Aorta (tissue), 5 donors: ENCODE data around the gene PYM1. TPM values are rescaled to one million over a fixed set of nuclear protein-coding genes. Genes with fewer than 3 reads are reported as not detected.
A peak's percentile ranks its signal among the peaks of the same experiment; 100 is the strongest.
"Not testable (repeated sequence)": the region's sequence is repeated elsewhere in the genome, so short reads cannot be mapped to it uniquely, and the experiment has no call there.

ENCODE experiments used
- ATAC-seq: fragments of 200-7000 bp; cut with Tn5 transposase; one replicate; pipeline ENCODE4 v1.9.1; 2022; ENCODE audit warnings: moderate library complexity; ENCODE audit not compliant: low FRiP score
- DNase-seq, 2 donors: peaks; one replicate each; pipeline ENCODE4 v3.0.0-alpha.2; 2020
- H3K27ac ChIP-seq, 2 donors: one replicate each; pipeline ENCODE4 v1.5.1; 2013; ENCODE audit warnings: low read length in 2 of 2, mild to moderate bottlenecking in 2 of 2, moderate library complexity in 2 of 2, control low read depth in 1 of 2, inconsistent platforms in 1 of 2, low read depth in 1 of 2
- H3K27me3 ChIP-seq, 2 donors: one replicate each; pipeline ENCODE4 v1.6.1; 2013; ENCODE audit warnings: control low read depth in 1 of 2, low read length in 1 of 2, mild to moderate bottlenecking in 1 of 2, moderate library complexity in 1 of 2; ENCODE audit not compliant: insufficient read depth in 2 of 2, control insufficient read depth in 1 of 2
- H3K36me3 ChIP-seq, 2 donors: one replicate each; pipeline ENCODE4 v1.6.1; 2013; ENCODE audit warnings: control low read depth in 1 of 2, low read length in 1 of 2, mild to moderate bottlenecking in 1 of 2; ENCODE audit not compliant: insufficient read depth in 2 of 2, control insufficient read depth in 1 of 2
- H3K4me1 ChIP-seq, 2 donors: one replicate each; pipeline ENCODE4 v1.6.1; 2013; ENCODE audit warnings: low read length in 2 of 2, control low read depth in 1 of 2, mild to moderate bottlenecking in 1 of 2, moderate library complexity in 1 of 2; ENCODE audit not compliant: insufficient read depth in 2 of 2, control insufficient read depth in 1 of 2
- H3K4me3 ChIP-seq, 2 donors: one replicate each; pipeline ENCODE4 v1.5.1; 2013; ENCODE audit warnings: low read length in 2 of 2, control low read depth in 1 of 2, mild to moderate bottlenecking in 1 of 2
- H3K9me3 ChIP-seq: one replicate; pipeline ENCODE4 v1.6.1; 2013; ENCODE audit warnings: mild to moderate bottlenecking, low read length; ENCODE audit not compliant: control insufficient read depth
- WGBS, 2 donors: extraction: QIAGEN DNeasy Blood & Tissue Kit; methylation state at CpG; one replicate each; pipeline ENCODE4 v1.1.7; 2013; 5-methylcytosine and 5-hydroxymethylcytosine counted together
- intact Hi-C, 2 donors: fragments of 100-400 bp; cut with DNase I; formaldehyde crosslinking; loops; one replicate each; pipeline versions ENCODE4 v1.14.2 to v1.15.0; 2022
- polyA plus RNA-seq, 2 donors: library from polyadenylated mRNA; stranded (reverse); fragments of 200-250 nt; gene quantifications; one replicate each; pipeline ENCODE4 v1.2.3, GENCODE V29; 2013
- total RNA-seq, 2 donors: library from RNA; stranded (reverse); fragmentation: NEBNext Ultra II Directional; extraction: Animal tissue kit (Norgen Biotek cat#: 25700); gene quantifications; one replicate each; pipeline ENCODE4 v1.2.1, GENCODE V29; 2021
- donor health status: healthy with polysubstance abuse.
- donor health status: Bipolar disorder and iron deficiency.
- donor health status: DM: no; HTN: no; CAD: no.
- donor health status: DM: no; HTN: no; CAD: no.
- donor health status: DM: yes; HTN: yes; CAD: no.

PYM1 gene
- total and polyA plus RNA-seq, 4 donors: 21.9 to 40.2 (median 26.2) TPM

GRCh38 chr12:55926738-55927587 lies 731 bp downstream of the PYM1 start:
- peak; percentile 92 for ATAC-seq

GRCh38 chr12:55925870-55926737 lies 1.6 kb downstream of the PYM1 start:
- Histone ChIP-seq H3K4me3 (peak overlapping the region; percentile 67 to 92), H3K9me3 (no peaks in the 10 kb centered on the region)

More at GRCh38 chr12:55926738-55927587, 731 bp downstream of the PYM1 start:
- Histone ChIP-seq H3K27ac (peak overlapping the region; percentile 34 to 98), H3K4me1 (peaks cover 0 to 3% of the 10 kb centered on the region in 2 donors), H3K36me3 (peaks cover 0 to 2% of the 10 kb centered on the region in 2 donors), H3K4me3 (peak overlapping the region; percentile 67 to 92), H3K9me3 (no peaks in the 10 kb centered on the region), H3K27me3 (no peaks in the 10 kb centered on the region)
- DNase-seq: peak; percentile 92 to 94
- intact Hi-C loops: loop anchor here (2.0 to 5.0 kb wide), 3 partner anchors 80 to 100 kb away; partner anchors contain the start of gene DNAJC14 (in 1 of the 2)
- 0% methylated on average over 42 of the region's 42 CpGs for WGBS, 2 donors

GRCh38 chr12:55925371-55925770 lies 2.3 kb downstream of the PYM1 start:
- H3K4me1 ChIP-seq: peaks cover 0 to 1% of the 10 kb centered on the region in 2 donors
- H3K27me3 ChIP-seq: no peaks in the 10 kb centered on the region
- ATAC-seq (no peak), DNase-seq (no peak)
- peaks cover 0 to 2% of the 10 kb centered on the region in 2 donors for H3K36me3 ChIP-seq
- 77 to 85% methylated on average over 4 of the region's 4 CpGs for WGBS, 2 donors
- intact Hi-C loops: loop anchor here (5.0 kb wide), 2 partner anchors 78 to 98 kb away; partner anchors contain the start of gene DNAJC14 (in 1 of the 2)
- no peak overlapping the region for H3K27ac ChIP-seq
- no peak overlapping the region for H3K4me3 ChIP-seq
- H3K9me3 ChIP-seq: no peaks in the 10 kb centered on the region

More at GRCh38 chr12:55925870-55926737, 1.6 kb downstream of the PYM1 start:
- Histone ChIP-seq H3K4me1 (peaks cover 0 to 3% of the 10 kb centered on the region in 2 donors), H3K36me3 (peaks cover 0 to 2% of the 10 kb centered on the region in 2 donors), H3K27ac (peak overlapping the region; percentile 22 to 48), H3K27me3 (no peaks in the 10 kb centered on the region)
- WGBS, 2 donors: 10% methylated on average over 10 of the region's 10 CpGs
- intact Hi-C loops: loop anchor here (2.0 to 5.0 kb wide), 3 partner anchors 79 to 99 kb away; partner anchors contain the start of gene DNAJC14 (in 1 of the 2)
- DNase-seq (no peak), ATAC-seq (no peak)

GRCh38 chr12:55923648-55924047 lies 4.0 kb downstream of the PYM1 start:
- H3K4me3 ChIP-seq, intact Hi-C loops, DNase-seq, H3K27ac ChIP-seq, H3K4me1 ChIP-seq, ATAC-seq, H3K36me3 ChIP-seq, H3K27me3 ChIP-seq, H3K9me3 ChIP-seq: not testable (repeated sequence)
- 93 to 96% methylated on average over 9 of the region's 9 CpGs for WGBS, 2 donors

- Histone ChIP-seq H3K4me1 (peaks cover 0 to 1% of the 10 kb centered on the region in 2 donors), H3K36me3 (peaks cover 0 to 2% of the 10 kb centered on the region in 2 donors), H3K9me3 (no peaks in the 10 kb centered on the region), H3K27me3 (no peaks in the 10 kb centered on the region), H3K27ac (peak overlapping the region in 1 of 2 donors; percentile 51), H3K4me3 (no peak overlapping the region)
- no peak for ATAC-seq
- no peak for DNase-seq
- intact Hi-C loops: no loop called here
- 85 to 86% methylated on average over 3 of the region's 3 CpGs for WGBS, 2 donors
Observed at GRCh38 chr12:55922126-55922525, 5.6 kb downstream of the PYM1 start.

- DNase-seq, H3K4me1 ChIP-seq, intact Hi-C loops, H3K27me3 ChIP-seq, H3K36me3 ChIP-seq, H3K4me3 ChIP-seq, ATAC-seq, H3K27ac ChIP-seq, H3K9me3 ChIP-seq: not testable (repeated sequence)
- WGBS, 2 donors: 75 to 76% methylated on average over 3 of the region's 3 CpGs
Observed at GRCh38 chr12:55919032-55919431, 8.7 kb downstream of the PYM1 start.

- no peak for ATAC-seq
- Histone ChIP-seq H3K27me3 (no peaks in the 10 kb centered on the region), H3K36me3 (peaks cover 0 to 3% of the 10 kb centered on the region in 2 donors), H3K4me3 (no peak overlapping the region), H3K4me1 (no peaks in the 10 kb centered on the region), H3K9me3 (no peaks in the 10 kb centered on the region), H3K27ac (no peak overlapping the region)
- no peak for DNase-seq
- intact Hi-C loops: no loop called here
- 72 to 74% methylated on average over 3 of the region's 3 CpGs for WGBS, 2 donors
Observed at GRCh38 chr12:55915482-55915859, 12.2 kb downstream of the PYM1 start.

GRCh38 chr12:55912908-55913307 lies 14.8 kb downstream of the PYM1 start:
- Histone ChIP-seq H3K36me3 (peaks cover 0 to 3% of the 10 kb centered on the region in 2 donors), H3K4me3 (no peak overlapping the region)
- no peak for ATAC-seq

More at GRCh38 chr12:55912908-55913307, 14.8 kb downstream of the PYM1 start:
- intact Hi-C loops: no loop called here
- no peak for DNase-seq
- Histone ChIP-seq H3K27ac (no peak overlapping the region), H3K27me3 (no peaks in the 10 kb centered on the region), H3K9me3 (no peaks in the 10 kb centered on the region), H3K4me1 (peaks cover 0 to 2% of the 10 kb centered on the region in 2 donors)
- WGBS, 2 donors: 94 to 99% methylated on average over 4 of the region's 4 CpGs
